IPS-20b (cell line): Measurements from ENCODE around the gene TROAP.
"Not testable (repeated sequence)": the region's sequence is repeated elsewhere in the genome, so short reads cannot be mapped to it uniquely, and the experiment has no call there.

Source experiments
- H3K27ac ChIP-seq: one replicate; pipeline ENCODE4 v1.5.1; 2013; ENCODE audit warnings: low read length
- H3K27me3 ChIP-seq: 2 replicates; pipeline ENCODE4 v1.6.1; 2013; ENCODE audit warnings: mild to moderate bottlenecking, low read length, inconsistent platforms; ENCODE audit not compliant: insufficient read depth
- H3K36me3 ChIP-seq: 2 replicates; pipeline ENCODE4 v1.6.1; 2013; ENCODE audit warnings: low read depth, mild to moderate bottlenecking, inconsistent platforms, low read length, moderate library complexity; ENCODE audit not compliant: insufficient read depth
- H3K4me1 ChIP-seq: 2 replicates; pipeline ENCODE4 v1.6.1; 2013; ENCODE audit warnings: mild to moderate bottlenecking, control low read depth, inconsistent platforms, low read length, moderate library complexity; ENCODE audit not compliant: insufficient read depth
- H3K4me3 ChIP-seq: 2 replicates; pipeline ENCODE4 v1.5.1; 2013; ENCODE audit warnings: mild to moderate bottlenecking, low read length, inconsistent platforms
- H3K9ac ChIP-seq: 2 replicates; pipeline ENCODE4 v1.6.1; 2013; ENCODE audit warnings: low read depth, mild to moderate bottlenecking, inconsistent platforms, low read length, moderate library complexity
- H3K9me3 ChIP-seq: 2 replicates; pipeline ENCODE4 v1.6.1; 2013; ENCODE audit warnings: mild to moderate bottlenecking, low read depth, low read length, inconsistent platforms; ENCODE audit not compliant: insufficient read depth

TROAP gene

DNA sequence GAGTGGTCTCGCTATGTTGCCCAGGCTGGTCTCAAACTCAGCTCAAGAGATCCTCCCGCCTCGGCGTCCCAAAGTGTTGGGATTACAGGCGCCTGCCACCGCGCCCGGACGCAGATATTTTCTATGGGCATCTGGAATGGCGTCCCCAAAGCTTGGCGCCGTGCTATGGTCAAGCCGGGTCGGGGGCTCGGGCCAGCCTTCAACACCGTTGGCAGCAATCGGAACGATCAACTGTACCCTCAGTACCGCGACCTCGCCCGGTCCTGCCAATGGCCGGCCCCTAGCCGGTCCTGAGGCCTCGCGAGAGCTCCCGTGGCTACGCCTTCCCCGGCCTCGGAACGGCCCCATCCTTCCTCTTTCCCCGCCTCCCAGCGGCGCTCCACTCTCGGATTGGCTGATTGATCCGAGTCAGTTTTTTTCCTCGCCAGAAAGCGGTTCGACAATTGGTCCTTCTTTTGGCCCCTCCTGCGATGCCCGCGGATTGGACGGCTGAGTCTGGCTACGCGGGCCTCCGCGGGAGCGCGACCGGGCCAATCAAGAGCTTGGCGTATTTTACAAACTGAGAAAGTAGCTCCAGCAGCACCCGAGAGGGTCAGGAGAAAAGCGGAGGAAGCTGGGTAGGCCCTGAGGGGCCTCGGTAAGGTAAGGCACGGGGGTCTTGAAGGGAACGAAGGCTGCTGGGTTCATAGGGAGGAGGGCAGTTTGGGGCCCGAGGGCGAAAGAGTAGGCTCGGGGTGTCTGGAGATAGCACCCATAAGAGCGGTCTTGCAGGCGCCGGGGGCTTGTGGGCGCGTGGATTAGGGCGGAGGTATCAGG is at the start of gene TROAP:
TSS of gene TROAP (plus strand) at position 548 of the 816 bp plus-strand sequence. CDS start 354 bp downstream, outside the sequence.
- H3K27ac ChIP-seq = peak within 1 kb of the TSS; percentile 62
- H3K9me3 ChIP-seq = no peaks in the 10 kb centered on the region
- peaks cover 29% of the 10 kb centered on the region for H3K36me3 ChIP-seq
- H3K4me1 ChIP-seq = no peaks in the 10 kb centered on the region
- peak within 1 kb of the TSS; percentile 93 for H3K9ac ChIP-seq
- H3K27me3 ChIP-seq = peaks cover 8% of the 10 kb centered on the region
- H3K4me3 ChIP-seq = peak within 1 kb of the TSS; percentile 98

DNA sequence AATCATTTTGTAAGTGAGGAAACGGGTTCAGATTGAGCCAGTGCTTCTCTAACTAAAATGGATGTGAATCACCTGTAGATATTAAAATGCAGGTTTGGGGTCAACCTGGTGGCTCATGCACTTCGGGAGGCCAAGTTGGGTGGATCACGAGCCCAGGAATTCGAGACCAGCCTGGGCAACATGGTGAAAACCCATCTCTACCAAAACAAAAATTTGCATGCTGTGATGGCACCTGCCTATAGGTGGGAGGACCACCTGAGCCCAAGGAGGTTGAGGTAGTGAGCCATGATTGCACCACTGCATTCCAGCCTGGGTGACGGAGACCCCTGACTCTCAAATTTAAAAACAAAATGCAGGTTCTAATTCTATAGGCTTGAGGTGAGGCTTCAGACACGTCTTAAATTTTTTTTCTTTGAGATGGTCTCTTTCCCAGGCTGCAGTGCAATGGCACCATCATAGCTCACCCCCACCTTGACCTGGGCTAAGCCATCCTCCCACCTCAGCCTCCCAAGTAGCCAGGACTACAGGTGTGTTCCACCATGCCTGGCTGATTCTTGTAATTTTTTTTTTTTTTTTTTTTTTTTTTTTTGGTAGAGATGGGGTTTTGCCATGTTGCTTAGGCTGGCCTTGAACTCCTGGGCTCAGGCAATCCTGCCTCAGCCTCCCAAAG is 49.2 kb upstream of the TROAP start:
- Histone ChIP-seq H3K27me3 (no peaks in the 10 kb centered on the region), H3K4me1 (no peaks in the 10 kb centered on the region; the same call in 1 of the 2 replicates), H3K4me3 (no peak overlapping the region), H3K9me3 (no peaks in the 10 kb centered on the region), H3K9ac (no peak overlapping the region), H3K36me3 (peaks cover 50% of the 10 kb centered on the region), H3K27ac (no peak overlapping the region)

DNA sequence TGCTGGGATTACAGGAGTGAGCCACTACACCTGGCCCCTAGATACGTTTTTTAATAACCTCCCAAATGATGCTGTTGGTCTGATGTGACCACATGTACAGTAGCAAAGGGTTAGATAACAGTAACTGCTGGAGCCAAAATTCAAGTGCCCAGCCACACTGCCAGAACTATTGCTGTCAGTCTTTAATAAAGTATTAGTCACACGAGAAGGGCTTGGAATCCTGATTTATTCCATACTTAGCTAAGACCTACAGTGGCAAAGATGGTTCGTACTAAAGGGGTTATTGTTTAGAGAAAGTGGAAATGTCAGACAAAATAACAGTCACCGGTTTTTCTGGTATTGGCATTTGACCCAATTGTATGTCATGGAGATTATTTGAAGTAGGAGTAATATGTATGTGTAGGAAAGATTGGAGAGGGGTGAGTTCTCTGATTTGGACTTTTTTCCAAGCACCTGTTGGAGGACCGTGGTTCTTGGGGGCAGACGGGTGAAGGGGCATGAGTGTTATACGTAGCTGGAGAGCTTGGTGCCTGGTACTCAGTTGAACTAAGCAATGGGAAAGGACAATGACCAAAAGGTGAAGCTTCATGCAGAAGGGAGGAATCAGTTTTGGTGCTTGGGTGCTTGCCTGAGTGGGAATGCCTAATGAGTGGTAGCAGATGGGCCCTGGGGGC is 48.5 kb upstream of the TROAP start:
- Histone ChIP-seq H3K4me1 (peaks cover 3% of the 10 kb centered on the region; the same call in 1 of the 2 replicates), H3K9ac (no peak overlapping the region), H3K36me3 (peaks cover 43% of the 10 kb centered on the region), H3K9me3 (no peaks in the 10 kb centered on the region), H3K27me3 (no peaks in the 10 kb centered on the region), H3K27ac (no peak overlapping the region), H3K4me3 (no peak overlapping the region)

DNA sequence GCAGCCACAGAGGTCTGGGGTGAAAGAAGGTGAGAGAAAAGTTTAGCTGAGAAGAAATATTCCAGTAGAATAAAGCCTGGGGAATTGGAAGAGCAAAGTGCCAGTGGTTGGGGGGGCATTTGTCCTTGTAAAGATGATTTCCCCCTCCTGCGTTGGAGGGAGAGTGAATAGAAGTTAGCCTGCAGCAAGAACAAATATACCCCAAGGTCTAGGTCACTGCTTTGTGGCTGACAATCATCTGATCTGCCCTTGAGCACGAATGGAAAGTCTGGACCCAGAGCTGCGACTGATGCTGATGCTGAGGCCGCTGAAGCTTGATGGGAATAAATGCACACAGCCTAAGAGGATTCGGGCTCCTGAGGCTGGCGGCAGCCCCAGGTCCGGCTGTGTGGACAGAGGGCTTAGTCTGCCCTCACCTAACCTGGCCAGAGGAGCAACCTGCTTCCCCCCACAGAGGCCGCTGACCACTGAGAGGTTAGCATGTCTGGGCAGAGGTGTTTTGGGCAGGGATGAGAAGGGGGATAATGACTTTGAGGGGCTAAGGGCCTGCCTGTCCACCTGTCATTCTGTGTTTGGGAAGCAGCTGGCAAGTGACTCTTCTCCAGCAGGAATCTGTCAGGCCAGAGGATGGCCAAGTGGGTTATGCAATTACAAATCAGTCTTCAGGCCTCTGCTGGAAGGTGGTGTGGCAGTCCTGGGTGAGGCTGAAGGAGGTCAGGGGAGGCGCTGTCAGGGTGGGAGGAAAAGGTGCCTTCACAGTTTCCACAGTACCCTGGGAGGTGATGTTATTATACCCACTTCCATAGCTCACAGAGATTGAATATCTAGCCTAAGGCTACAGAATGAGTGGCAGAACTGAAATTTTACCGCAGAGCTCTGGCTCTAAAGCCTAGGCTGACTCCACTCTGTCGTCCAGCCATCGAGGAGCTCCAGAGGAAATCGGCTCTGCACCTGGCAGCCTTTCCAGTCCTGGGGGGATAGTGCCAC is 46.5 kb upstream of the TROAP start:
- Histone ChIP-seq H3K9me3 (no peaks in the 10 kb centered on the region), H3K27ac (no peak overlapping the region), H3K4me3 (no peak overlapping the region), H3K4me1 (peaks cover 7% of the 10 kb centered on the region), H3K27me3 (no peaks in the 10 kb centered on the region), H3K36me3 (peaks cover 22% of the 10 kb centered on the region), H3K9ac (no peak overlapping the region)

DNA sequence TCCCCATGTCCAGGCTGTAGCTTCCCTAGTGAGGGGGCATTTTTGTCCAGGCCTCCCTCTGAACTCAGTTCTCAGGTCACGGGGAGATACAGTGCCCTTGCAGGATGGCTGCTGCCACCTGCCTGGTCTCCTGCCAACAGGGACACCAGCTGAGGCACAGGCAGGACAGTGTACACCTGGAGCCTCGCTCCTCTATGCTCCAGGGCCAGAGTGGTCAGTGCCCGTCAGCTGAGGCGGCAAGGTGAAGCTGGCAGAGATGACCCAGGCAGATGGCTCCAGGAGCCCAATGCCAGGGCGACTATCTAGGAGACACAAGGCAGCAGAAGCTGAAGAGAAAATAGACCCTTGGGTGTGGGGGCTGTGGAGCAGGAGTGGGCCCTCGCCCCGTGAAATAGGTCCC is 45.6 kb upstream of the TROAP start:
- H3K27ac ChIP-seq = no peak overlapping the region
- no peaks in the 10 kb centered on the region for H3K27me3 ChIP-seq
- peaks cover 16% of the 10 kb centered on the region for H3K36me3 ChIP-seq
- peaks cover 7% of the 10 kb centered on the region for H3K4me1 ChIP-seq
- H3K4me3 ChIP-seq = no peak overlapping the region
- H3K9ac ChIP-seq = no peak overlapping the region
- H3K9me3 ChIP-seq = no peaks in the 10 kb centered on the region

DNA sequence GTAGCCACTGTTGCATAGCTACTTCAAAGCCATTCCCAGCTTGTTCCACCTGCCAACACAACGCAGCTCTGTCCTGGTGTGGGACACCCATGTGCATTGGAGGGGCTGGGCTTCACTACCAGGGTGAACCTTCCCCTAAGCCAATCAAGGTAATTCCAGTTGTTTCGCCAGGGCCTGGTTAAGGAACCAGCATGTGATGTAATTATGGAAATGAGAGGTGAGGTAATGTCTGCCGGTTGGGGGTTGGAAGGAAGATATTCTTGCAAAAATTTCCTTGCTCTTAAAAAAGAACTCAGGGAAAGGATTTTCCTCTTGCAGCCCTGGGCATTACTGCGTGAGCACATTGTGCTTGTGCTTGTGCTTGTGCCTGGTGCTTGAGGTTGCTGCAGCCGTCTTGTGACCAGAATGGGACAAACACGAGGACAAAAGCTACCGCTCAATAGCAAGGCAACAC is 43.3 kb upstream of the TROAP start:
- H3K9ac ChIP-seq = peak overlapping the region; percentile 3; the same call in 1 of the 2 replicates
- H3K27ac ChIP-seq = no peak overlapping the region
- no peak overlapping the region for H3K4me3 ChIP-seq
- H3K36me3 ChIP-seq = no peaks in the 10 kb centered on the region
- H3K4me1 ChIP-seq = peaks cover 7% of the 10 kb centered on the region
- no peaks in the 10 kb centered on the region for H3K9me3 ChIP-seq
- H3K27me3 ChIP-seq = no peaks in the 10 kb centered on the region

- not testable (repeated sequence) for H3K9me3 ChIP-seq, H3K27ac ChIP-seq, H3K27me3 ChIP-seq, H3K9ac ChIP-seq, H3K4me1 ChIP-seq, H3K36me3 ChIP-seq, H3K4me3 ChIP-seq
Observed at GRCh38 chr12:49280545-49280944, 42.5 kb upstream of the TROAP start.

GRCh38 chr12:49282302-49282701 is 40.8 kb upstream of the TROAP start:
- Histone ChIP-seq H3K4me1 (peaks cover 7% of the 10 kb centered on the region), H3K36me3 (no peaks in the 10 kb centered on the region), H3K4me3 (no peak overlapping the region), H3K27me3 (peaks cover 5% of the 10 kb centered on the region), H3K9ac (no peak overlapping the region), H3K27ac (no peak overlapping the region), H3K9me3 (no peaks in the 10 kb centered on the region)

DNA sequence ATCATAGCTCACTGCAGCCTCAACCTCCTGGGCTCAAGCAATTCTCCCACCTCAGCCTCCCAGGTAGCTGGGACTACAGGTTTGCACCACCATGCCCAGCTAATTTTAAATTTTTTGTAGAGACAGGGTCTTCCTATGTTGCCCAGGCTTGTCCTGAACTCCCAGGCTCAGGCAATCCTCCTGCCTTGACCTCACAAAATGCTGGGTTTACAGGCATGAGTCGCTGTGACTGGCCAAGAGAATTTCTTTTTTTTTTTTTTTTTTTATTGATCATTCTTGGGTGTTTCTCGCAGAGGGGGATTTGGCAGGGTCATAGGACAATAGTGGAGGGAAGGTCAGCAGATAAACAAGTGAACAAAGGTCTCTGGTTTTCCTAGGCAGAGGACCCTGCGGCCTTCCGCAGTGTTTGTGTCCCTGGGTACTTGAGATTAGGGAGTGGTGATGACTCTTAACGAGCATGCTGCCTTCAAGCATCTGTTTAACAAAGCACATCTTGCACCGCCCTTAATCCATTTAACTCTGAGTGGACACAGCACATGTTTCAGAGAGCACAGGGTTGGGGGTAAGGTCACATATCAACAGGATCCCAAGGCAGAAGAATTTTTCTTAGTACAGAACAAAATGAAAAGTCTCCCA is 40.2 kb upstream of the TROAP start:
- H3K9ac ChIP-seq, H3K27ac ChIP-seq, H3K9me3 ChIP-seq, H3K36me3 ChIP-seq, H3K4me3 ChIP-seq, H3K4me1 ChIP-seq: not testable (repeated sequence)
- H3K27me3 ChIP-seq = peaks cover 11% of the 10 kb centered on the region

- H3K4me1 ChIP-seq = peaks cover 7% of the 10 kb centered on the region
- peaks cover 18% of the 10 kb centered on the region for H3K27me3 ChIP-seq
- no peaks in the 10 kb centered on the region for H3K9me3 ChIP-seq
- H3K4me3 ChIP-seq = no peak overlapping the region
- no peaks in the 10 kb centered on the region for H3K36me3 ChIP-seq
- no peak overlapping the region for H3K27ac ChIP-seq
- no peak overlapping the region for H3K9ac ChIP-seq
Observed at GRCh38 chr12:49283541-49284429, 39.3 kb upstream of the TROAP start.
